ENCODE data around the gene DOCK7.
"Not testable (repeated sequence)": the region's sequence is repeated elsewhere in the genome, so short reads cannot be mapped to it uniquely, and the experiment has no call there.

The DOCK7 gene

DNA sequence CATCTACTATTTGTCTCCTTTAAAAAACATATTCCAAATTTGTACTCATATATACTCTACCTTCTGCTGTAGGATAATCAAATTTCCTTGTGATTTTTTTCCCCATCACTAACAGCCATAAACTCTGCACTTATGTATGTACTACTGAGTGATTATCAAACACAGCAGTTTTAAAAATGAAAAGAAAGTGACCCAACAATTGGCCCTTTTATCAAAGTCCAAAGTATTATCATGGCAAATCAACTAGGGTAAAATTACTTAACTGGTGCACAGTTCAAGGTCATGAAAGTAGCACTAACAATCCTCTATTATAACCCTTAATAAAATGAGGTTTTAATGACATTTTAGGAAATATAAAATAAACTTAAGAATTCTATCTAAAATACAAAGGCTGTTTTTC lies 79.3 kb downstream of the DOCK7 start:
- no peak for DNase-seq

DNA sequence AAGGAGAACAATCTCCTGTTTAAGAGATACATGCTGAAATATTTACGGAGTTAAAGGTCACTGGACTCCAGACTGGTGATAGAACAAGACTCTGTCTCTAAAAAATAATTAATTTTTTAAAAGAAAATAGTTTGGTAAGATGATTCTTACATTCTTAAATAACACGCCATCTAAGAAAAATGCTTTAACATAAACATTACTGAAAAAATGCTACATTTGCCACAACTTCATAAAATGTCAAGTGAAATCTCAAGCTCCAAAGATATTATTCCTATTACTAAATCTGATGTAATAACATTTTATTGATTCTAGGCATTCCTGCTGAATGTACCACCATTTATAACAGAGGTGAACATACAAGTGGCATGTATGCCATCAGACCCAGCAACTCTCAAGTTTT lies 86.7 kb downstream of the DOCK7 start:
- DNase-seq = no peak

DNA sequence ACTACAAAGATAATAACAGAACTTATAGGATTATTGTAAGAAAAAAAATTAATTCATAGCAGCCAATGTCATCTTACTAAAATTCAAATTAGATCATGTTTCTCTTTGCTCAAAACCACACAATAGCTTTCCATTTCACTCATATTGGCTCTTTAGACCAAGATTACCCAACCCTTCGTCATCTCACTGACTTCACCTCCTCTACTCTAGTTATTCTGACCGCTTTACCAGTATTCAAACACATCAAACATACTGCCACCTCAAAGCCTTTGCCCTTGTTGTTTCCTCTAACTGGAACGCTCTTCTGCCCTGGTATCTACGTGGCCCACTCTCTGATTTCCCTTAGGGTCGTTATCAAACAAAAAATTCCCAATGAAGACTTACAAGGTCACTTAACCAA lies 89.1 kb downstream of the DOCK7 start:
- no peak for DNase-seq

DNA sequence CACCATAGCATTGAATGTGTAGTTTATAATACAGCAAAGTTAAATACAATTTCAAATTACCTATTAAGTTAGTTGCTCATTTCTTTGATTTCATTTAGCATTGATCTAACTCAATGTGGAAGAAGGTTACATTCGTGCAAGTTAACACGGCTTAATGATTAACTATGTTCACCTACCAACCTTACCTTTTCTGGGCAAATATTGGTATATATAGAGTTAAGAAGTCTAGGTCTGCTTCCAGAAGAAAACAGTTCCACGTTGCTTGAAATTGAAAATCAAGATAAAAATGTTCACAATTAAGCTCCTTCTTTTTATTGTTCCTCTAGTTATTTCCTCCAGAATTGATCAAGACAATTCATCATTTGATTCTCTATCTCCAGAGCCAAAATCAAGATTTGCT lies 90.9 kb downstream of the DOCK7 start, which contains the start of gene ANGPTL3:
TSS of gene ANGPTL3 (plus strand) at position 240 of the 400 bp plus-strand sequence. CDS start at position 287, 47 bp downstream.
- no peak for DNase-seq

DNA sequence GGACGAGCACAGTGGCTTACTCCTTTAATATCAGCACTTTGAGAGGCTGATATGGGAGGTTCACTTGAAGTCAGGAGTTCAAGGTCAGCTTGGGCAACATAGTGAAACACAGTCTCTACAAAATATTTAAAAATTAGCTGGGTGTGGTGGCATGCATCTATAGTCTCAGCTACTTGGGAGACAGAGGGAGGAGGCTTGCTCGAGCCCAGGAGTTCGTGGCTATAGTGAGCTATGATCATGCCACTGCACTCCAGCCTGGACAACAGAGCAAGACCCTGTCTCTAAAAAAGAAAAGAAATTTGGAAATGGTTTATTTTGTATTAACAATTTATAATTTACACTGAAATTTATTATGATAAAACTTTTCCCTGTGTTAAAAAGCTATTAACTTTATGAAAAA lies 92.5 kb downstream of the DOCK7 start:
- DNase-seq = no peak

DNA sequence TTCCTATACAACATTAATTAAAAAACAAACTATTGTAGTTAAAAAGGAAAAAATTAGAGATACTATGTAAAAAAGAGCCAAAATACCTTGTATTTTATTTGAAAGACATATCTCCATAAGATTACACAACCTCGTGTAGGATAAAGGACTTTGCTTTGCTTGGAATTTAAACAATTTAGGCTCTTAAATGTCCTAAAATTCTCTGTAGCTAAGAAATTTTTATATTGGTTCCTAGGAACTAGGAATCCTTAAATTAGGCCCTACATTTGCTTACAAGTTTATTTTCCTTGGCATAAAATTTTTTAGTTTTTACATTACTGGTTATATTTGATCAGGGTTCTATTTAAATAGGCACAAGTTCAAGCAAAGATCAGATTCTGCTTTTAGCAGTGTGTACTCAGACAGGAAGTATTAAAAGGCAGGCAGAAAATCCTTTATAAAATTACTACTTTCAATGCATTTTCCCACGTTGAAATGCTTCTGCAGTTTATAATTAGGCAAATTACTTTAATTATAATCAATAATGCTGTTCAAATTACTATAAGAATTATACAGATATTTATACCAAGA lies 94.3 kb downstream of the DOCK7 start:
- DNase-seq = no peak

DNA sequence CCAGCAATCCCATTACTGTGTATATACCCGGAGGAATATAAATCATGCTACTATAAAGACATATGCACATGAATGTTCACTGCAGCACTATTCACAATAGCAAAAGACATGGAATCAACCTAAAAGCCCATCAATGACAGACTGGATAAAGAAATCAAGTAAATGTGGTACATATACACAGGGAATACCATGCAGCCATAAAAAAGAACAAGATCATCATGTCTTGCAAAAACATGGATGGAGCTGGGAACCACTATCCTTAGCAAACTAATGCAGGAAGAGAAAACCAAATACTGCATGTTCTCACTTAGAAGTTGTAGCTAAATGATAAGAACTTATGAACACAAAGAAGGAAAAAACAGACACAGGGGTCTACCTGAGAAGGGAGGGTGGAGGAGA lies 97.2 kb downstream of the DOCK7 start:
- no peak for DNase-seq

DNA sequence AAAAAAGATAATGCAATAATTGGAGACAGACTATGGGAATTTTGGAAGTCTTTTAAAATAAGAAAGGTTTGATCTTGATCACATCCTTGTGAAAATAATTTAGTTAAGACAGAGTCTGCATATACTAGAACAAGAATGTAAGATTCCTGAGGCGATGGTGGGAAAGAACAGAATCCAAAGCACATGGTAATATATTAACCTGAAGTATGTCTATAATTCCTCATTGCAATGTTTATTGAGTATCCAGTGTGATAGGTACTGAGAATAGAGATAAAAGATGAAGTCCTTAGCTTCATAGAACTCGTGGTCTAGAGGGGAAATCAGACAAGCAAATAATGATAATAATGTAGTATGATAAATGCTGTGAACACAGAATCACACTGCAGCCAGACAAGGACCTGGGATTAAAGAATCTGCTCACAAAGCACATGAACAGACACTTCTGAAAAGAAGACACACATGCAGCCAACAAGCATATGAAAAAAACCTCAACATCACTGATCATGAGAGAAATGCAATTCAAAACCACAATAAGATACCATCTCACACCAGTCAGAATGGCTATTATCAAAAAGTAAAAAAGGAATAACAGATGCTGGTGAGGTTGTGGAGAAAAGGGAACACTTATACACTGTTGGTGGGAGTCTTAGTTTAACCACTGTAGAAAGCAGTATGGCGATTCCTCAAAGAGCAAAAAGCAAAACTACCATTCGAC lies 97.8 kb downstream of the DOCK7 start:
- no peak for DNase-seq

DNA sequence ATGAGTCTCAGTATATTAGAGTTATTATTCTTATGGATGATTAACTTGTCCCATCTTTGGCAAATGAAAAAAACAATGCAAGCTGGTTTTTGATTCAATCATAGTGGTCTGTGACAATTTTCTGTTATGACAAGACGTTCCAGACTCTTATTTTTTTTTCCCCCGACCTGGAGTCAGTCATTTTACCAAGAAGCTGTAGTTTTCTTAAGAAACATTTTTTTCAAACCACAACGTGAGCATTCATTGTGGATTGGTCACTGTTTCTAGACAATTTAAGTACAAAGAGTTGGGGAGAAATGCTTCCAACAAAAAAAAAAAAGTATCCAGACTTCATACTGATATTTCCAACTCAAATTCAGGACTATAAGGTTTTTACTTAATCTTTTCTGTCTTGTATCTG lies 98.9 kb downstream of the DOCK7 start:
- DNase-seq = no peak

DNA sequence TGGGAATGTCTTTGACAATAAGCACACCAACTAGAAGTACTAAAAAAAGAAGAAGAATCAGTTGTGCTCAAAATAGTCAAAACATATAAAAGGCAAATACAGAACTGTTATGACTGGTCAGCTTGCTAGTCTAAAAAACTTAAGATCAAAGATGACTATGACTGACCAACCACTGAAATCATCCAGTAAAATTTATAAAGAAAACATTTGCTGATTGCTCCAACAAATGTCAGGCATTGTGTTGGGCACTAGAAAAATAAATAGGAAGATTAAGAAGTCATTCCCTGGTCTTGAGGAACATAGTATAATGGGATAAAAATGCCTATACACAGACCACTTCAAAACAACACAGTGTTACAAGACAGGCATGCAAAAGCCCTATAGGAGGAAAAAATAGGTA lies 100.2 kb downstream of the DOCK7 start:
- DNase-seq = no peak

DNA sequence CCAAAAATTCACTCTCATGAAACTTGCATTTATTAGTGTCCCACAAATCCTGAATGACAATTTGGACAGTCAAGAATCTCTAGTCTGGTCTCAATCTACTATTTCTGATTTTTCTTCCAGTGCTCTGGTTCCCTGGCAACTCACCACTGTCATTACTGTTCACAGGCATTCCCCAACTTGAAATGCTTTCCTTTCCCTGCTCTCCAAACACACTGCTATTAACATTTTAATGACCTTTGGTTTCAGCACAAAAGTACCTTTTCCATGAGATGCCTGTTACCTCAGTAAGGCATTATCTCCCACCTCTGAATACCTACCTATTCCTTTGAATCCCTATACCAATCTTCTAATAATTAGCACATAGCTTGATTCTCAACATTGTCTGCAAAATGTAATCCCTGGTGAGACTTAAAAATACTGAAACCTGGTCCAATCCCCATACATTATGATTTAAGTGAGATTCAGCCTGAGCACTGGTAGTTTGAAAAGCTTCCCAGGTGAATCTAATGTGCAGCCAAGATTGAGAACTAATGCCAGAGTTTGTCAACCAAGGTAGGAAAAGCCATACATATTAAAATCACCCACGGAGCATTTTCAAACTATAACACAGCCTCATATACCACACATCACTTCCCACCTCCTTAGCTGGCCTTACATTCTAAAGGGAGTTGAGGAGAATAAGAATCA lies 102.6 kb downstream of the DOCK7 start:
- no peak for DNase-seq

DNA sequence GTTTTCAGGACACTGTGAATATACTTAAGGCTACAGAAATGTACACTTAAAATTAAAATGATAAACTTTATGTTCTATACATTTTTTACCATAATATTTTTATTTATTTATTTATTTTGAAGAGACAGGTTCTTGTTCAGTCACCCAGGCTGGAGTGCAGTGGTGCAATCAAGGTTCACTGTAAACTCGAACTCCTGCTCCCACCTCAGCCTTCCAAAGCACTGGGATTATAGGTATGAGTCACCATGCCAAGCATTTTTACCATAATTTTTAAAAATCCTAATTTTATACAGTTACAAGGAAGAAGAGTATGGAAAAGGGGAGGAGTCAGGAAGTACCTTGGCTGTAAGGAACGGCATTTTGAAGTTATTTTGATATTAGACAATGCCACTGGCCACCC lies 114.5 kb downstream of the DOCK7 start:
- no peak for DNase-seq

DNA sequence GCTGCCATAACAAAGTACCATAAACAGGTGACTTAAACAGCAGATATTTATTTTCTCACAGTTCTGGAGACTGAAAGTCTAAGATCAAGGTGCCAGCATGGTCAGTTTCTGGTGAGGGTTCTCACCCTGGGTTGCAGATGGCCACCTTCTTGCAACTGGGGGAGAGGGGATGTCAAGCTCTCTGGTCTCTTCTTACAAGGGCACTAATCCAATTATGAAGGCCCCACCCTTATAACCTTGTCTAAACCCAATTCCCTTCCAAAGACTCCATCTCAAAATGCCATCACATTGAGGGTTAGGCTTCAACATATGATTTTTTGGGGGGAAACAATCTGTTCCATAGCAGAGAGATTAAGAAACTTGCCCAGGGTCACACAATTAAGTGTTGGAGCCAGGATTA lies 115.7 kb downstream of the DOCK7 start:
- DNase-seq = no peak

DNA sequence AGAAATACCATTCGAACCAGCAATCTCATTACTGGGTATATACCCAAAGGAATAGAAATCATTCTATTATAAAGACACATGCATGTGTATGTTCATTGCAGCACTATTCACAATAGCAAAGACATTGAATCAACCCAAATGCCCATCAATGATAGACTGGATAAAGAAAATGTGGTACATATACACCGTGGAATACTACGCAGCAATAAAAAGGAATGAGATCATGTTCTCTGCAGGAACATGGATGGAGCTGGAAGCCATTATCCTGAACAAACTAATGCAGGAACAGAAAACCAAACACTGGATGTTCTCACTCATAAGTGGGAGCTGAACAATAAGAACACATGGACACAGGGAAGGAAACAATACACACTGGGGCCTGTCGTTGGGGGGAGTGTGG lies 116.7 kb downstream of the DOCK7 start:
- not testable (repeated sequence) for DNase-seq

DNA sequence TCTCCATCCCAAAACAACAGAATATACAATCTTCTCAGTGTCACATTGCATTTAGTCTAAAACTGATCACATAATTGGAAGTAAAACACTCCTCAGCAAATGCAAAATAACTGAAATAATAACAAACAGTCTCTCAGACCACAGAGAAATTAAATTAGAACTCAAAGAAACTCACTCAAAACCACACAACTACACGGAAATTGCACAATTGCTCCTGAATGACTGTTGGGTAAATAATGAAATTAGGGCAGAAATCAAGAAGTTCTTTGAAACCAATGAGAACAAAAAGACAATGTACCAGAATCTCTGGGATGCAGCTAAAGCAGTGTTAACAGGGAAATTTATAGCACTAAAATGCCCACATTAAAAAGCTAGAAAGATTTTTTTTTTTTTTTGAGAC lies 120.3 kb downstream of the DOCK7 start:
- DNase-seq = not testable (repeated sequence)

DNA sequence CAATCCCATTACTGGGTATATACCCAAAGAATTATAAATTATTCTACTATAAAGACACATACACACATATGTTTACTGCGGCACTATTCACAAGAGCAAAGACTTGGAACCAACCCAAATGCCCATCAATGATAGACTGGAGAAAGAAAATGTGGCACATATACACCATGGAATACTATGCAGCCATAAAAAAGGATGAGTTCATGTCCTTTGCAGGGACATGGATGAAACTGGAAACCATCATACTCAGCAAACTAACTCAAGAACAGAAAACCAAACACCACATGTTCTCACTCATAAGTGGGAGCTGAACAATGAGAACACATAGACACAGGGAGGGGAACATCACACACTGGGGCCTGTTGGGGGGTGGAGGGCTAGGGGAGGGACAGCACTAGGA lies 121.0 kb downstream of the DOCK7 start:
- DNase-seq = not testable (repeated sequence)

DNA sequence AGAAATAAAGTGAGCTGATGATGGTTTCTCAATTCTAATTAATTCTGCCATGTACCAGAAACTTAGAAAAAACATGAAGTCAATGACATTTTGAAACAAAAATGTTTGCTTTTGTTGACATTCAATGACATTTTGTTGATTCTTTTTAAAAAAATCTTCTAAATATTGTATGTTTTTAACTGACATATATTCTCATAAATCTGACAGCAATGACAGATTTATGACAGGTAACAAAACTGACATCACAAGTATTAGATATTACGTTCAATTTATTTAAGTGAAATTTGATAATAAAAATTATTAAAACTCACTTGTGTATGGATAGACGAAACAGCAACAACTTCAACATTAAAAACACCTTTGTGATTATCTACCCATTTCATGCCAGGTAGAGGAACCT lies 126.9 kb downstream of the DOCK7 start:
- DNase-seq = no peak

DNA sequence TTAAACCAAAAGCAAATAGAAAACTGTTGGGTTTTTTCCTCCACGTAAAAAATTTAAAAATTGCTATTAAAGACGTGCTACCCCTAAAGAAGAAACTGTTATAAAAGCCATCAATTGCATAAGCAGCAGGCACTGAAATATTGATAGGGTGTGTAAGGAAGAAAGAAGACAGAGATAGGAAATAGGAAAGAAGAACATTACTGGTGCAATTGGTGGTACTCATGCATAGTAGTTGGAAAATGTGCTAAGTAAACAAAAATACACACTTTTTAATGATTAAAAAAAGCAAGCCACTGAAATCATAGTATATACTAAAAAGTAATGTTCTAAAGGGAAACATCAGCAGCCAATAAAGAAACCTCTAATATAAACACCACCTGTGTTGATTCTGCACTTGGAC lies 143.6 kb downstream of the DOCK7 start:
- DNase-seq = no peak

DNA sequence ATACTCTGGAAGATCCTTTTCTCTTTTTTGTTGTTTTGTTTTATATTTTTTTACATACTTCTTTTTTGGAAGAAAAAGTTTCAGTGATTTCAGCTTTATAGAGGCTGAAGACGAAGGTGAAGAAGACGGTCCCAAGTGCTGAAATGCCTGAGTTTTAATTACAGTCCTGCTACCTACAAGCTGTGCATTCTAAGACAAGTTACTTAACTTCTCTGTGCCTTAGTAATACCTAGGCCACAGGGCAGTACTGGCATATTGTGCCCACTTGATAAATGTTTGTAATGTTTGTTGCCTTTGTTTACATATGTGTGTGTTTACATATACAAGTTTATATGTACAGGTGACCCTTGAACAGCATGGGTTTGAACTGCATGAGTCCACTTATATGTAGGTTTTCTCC lies 147.1 kb downstream of the DOCK7 start:
- DNase-seq = no peak

DNA sequence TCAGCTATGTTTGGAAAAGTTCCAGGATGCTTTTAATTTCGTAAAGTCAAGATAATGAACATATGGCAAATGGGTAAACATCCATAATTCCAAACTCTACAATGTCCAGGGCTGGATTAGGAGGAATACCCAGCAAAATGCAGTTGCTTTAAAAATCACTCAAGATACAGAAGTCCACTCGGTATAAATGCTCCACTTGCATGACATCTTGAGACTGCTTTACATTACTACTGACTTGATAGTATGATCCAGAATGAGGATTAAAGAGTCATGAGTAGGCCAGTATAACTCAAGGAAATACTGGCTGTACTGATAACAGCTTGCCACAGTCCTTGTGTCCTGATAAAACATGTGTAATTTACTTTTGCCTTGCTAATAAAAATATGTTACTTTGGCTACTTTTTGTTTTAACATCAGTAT lies 149.1 kb downstream of the DOCK7 start:
- DNase-seq = no peak

DNA sequence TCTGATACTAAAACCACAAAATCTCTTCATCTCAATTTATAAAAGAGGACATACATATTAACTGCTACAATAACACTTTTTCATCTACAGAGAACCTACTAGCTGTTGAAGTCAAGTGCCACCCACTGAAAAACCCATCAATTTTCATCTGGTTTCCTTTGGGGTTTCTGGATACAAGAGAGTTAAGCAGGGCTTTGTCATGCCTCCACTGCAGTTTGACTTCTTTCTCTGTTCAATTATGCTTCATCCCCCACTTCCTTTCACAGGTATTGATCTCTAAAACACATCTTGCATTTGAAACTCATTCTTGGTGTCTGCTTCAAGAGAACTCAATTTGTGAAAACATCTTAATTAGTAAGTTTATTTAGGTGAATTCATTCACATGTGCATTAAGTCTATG lies 151.3 kb downstream of the DOCK7 start:
- DNase-seq = no peak

DNA sequence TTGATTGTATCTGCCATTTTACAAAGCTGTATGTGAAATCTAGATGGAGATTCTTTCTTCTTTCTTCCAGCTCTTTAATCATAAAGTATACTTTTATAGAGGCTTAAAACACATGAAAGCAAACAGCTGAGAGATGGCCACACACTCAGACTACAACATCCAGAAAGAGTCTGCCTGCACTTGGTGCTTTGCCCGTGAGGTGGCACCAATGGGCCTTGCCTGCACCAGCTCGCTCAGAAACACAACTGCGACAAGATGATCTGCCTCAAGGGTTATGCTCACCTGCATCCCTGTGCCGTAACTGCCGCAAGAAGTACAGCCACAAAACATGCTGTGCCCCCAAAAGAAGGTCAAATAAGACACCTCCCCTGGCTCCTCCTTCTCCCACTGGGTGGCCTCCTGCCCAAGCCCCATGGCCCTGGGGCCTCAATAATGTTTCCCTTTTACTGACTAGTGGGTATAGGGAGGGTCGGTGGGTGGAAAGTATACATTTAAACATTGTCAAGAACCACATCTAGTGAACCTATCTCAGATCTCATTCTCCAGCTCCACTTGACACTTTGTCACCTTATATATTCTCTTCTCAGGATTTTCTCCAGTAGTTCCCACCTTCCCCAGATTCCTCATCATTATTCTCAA lies 157.6 kb downstream of the DOCK7 start:
- DNase-seq = no peak

DNA sequence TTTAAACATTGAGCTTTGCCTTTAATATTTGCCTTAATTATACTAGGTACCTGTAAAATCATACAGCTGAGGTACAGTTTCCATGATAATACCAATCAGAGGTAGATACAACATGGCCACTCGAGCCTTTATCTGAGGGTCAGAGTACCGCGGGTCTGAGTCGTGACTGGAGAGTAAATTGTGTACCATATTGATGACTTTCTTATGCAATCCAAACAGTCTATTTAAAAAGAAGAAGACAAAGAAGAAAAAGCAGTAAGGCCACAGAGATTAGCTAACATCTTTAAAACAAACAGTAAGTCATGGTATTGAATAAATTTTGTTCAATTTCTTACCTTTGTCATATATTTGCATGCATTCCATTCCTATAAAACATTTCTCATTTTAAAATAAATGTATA lies 159.0 kb downstream of the DOCK7 start:
- DNase-seq = no peak

DNA sequence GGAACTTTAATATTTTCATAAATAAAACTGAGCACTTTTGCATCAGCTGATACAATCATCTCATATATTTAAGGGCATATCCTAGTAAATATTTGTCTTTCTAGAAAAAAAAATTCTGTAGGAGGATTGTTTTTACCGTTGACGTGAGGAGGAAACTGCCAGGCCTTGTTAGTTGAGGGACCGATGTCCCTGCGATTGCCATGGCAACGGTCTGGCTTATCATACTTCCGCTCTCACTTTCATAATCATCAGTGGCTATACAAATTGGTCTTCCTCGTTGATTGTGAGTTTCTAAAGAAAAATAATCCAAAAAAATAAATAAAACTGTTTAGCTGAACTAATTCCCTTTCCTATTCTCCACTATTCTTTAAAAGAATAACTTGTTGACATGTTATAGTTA lies 160.2 kb downstream of the DOCK7 start:
- no peak for DNase-seq
